NCI-H146 (cell line): ENCODE measurements around the gene AXIN1.

Experiments used
- DNase-seq: peaks from one replicate; lab custom pipeline; 2025; lab: John Stamatoyannopoulos, UW

Gene AXIN1

DNA sequence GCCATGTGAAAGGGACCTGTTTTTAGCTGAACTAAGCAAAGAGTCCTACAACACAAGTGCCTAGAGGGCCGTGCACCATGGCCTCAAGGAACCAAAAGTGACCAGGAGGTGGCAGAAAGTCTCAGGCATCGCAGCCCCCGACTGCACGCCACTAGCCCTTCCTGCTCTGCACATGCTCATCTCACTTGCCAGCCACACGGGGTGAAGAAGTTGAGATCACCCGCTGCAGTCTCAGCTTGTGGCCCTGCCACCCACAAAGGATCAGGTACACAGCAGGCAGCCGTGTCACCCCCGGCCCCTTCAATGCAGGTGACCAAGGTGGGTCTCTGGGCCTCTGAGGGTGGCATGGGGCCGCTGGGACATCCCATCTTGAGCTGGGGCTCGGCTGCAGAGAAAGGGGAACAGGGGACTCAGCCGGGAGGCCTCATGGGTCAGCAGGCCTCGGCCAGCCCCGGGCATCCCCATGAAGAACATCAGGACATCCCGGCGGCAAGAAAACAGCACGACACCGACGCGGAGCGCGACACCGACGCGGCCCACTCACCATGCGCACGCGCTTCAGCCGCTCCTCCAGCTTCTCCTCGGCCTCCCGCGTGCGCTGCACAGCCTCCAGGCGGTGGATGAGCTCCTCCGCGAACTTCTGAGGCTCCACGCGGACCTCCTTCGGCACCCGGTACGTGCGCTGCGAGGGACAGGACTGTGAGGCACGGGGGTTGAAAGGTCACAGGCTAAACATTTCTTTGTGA is 48.6 kb downstream of the AXIN1 start:
- no peak for DNase-seq

DNA sequence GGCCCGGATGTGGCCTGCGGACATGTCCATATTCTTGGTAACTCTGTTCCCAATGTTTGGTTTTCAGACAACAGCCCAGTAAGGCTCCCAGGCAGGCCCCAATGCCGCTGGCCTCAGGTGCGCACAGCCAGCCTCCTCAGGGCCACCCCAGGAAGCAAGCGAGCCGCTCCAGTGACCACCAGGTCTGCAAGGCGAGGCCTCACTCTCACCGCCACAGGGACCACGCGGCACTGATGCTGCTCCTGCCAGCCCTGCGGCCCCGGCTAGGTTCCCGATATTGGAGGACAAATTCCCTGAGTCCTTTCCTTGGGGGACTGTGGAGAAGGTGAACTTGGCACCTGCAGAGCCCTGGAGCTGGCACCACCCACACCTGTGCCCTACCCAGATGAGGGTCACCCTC is 50.6 kb downstream of the AXIN1 start:
- DNase-seq: no peak

DNA sequence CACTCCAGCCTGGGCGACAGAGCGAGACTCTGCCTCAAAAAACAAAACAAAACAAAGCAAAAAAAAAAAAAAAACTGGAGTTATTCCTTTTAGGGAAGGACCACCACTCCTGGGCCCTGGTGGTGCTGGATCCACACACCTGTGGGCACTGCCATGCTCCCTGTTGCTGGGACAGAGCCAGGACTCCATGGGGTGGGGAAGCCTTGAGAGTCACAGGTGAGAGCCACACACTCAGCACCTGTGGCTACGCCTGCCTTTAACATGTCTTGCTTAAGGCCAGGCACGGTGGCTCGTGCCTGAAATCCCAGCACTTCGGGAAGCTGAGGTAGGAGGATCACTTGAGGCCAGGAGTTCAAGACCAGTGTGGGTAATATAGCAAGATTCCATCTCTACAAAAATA is 51.3 kb downstream of the AXIN1 start:
- no peak for DNase-seq

DNA sequence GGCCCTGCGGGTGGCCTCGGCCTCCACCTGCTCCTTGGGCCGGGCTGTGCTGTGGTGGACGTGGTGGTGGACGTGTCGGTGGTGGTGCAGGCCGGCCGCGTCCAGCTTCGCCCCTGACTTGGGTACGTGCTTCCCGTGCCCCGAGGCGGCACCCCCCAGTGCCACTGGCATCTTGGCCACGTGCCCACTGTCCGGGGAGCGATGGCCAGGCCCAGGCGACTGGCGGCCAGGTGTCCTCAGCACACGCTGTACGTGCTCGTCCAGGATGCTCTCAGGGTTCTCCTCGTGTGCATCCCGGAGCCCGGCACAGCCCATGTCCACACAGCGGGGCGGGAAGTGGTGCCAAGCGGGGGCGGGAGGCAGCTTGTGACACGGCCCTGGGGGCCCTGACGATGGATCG is 54.7 kb downstream of the AXIN1 start:
- no peak for DNase-seq

- no peak for DNase-seq
Observed at GRCh38 chr16:296806-297510, 55.6 kb downstream of the AXIN1 start.

DNA sequence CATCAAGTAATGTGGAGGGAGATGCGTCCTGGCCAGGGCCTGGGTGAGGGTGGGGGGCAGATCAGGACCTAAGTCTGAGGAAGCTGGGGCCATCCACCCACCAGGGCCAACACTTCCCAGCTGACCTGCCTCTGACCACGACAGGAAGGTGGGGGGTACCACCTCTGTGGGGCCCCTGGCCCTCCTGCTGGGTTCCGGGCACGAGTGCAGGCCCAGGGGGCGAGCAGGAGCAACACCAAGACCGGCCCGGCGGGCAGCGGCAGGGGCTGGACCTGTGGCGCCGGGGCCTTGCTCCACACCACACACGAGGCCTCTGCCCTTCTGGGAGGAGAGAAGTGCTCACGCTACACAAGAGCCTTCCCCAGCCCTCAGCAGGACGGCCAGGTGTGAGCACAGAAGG is 56.2 kb downstream of the AXIN1 start:
- DNase-seq: no peak

DNA sequence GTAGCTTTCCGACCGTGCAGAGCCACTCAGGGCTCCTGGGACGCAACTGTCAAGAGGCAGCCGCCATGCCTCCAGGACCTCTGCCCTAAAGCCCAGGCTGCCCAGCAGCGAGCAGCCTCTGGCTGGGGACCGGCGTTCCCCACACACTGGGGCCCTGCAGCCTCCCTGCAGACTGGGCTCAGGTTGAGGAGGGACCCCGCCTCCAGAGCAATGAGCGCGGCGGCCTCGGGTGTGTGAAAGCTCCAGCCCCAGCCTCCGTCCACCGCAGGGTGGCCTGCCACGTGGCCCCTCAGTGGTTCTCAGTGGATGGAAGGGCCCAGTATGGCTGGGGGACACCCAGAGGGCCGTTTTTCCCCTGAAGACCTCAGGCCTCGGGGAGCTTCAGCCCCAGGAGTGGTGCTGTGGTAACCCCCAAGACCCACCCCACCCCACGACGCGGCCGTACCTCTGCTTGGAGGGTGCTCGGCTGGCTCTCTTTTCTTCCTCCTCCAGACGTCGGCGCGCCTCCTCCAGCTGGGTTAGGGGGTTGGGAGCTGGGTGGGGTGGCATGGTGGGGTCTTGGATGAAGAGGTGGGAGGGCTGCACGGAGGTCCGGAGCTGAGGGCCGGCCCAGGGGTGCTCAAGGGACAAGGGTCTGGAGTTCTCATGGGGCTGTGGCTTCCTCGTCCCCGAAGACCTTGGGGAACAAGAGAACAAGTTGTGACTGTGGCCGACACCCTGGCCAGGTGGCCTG is 59.3 kb downstream of the AXIN1 start:
- no peak for DNase-seq

DNA sequence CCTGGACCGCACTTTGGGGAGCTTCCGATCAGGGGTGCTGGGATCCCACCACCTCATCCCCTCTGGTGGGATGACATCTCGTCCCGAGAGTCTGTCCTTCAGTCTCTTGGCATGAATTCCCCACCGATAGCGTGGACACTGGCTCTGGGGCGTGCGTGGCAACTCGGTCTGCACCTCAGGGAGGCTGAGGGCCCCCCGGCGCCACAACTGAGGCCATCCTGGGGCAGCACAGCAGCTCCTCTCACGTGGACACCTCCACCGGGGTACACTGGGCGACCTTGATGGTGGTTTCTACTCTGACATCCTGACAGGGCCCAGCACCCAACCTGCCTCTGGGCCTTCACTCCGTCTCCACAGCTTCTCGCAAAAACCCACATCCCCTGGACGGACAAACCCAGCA is 61.0 kb downstream of the AXIN1 start:
- DNase-seq: no peak

DNA sequence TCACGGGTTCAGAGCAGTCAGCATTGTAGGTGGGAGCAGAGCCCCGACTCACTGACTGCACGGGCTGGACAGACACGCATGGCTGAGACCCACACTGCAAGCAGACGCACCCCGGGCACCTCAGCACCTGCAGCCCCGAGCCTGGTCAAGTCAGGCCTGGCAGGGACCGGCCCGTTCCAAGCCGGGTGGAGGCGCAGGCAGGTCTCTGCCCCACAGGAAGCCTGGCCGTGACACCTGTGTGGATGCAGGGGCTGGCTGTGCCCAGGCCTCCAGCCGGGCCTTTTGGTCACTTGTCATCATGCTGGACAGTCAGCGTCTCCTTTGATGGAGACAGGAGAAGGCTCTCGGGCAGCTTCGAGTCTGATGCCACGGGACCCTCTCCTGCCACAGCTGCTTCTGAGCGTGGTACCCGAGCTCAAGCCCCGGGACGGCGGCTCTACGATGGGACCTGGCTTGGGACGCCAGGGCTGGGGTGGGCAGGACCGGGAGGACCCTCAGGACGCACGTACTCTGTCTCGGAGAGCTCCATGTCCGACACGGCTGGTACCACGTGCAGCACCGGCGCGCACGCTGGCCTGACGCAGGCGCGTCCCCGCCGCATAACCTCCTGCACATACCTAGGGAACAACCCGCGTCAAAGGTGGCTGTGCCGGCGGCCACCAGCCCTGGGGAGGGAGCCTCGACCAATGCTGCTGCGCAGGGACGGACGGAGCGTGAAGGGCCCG is 61.7 kb downstream of the AXIN1 start:
- no peak for DNase-seq

DNA sequence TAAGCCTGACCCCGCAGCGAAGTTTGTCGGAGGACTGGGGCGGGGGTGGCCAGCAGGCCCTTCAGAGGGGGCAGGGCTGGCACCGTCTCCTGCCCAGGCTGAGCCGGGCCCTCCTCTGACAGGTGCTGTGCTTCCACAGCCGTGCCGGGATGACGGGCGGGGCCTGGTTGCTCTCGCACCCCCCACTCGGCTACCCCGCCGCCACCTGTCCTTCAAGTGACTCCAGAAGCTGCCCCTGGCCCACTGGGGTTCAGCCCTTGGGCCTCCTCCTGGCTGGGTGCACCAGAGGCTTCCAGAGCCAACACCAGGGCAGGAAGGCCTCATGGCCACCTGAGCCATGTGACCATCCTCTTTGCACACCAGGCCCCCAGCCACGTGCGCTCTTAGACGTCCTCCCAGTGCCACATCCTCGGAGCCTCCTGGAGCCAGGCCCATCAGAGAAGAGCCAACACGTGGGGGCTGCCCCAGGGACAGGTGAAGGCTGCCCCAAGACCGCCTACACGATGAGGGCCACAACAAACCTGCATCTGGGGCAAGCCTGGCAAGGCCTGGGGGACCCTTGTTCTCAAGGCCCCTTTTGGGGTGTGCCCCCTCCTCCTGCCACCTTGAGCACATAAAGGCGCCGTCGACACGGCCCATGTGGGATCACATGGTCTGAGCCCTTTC is 62.4 kb downstream of the AXIN1 start:
- DNase-seq: no peak

DNA sequence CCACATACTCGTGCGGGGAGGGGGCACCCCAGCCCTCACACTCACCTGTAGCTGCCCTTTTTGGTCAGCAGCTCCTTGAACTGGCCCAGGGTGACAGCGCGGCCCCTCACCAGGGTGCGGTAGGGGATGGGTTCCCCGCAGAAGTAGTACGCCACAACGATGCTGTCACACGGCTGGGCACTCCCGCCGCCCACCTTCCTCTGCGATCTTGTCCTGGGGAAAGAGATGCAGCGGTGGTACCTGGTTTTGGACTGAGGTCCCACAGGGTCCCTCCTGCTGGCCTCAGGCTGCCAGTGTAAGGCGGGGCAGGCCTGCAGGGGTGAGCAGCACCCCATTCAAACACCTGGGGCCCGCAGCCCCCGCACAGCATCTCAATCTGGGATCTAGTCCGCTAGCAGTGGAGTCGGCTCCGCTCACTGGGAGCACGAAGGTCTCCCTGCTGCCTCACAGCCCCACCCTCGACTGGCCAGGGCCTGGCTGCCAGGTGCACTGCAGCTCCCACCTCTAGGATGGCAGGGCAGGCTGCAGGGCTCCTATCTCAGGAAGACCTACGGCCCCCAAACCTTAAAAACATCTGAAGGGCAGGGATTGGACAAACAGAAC is 63.0 kb downstream of the AXIN1 start:
- no peak for DNase-seq

- no peak for DNase-seq
Observed at GRCh38 chr16:287981-288920, 64.3 kb downstream of the AXIN1 start.

DNA sequence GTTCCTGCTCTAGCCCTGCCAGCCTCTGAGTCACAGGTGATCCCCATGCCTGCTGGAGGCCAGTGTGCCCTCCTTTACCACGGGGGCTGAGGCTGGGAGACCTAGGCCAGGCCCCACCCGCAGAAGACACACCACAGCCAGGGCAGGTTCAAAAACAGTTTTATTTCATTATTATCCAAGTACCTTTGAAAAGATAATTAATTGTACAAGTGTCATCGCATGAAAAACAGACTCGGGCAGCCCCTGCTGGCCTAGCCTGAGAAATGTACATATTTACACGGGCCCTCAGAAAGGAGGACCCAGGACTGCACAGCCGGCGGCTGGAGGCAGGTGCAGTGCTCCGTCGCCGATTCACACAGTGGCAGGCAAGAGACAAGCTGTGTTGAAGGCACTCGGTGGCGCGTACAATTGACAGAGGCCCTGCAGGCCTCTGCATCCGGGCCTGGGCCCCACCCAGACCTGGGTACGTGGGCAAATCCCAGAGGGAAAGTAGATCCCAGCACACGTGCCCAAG is 65.2 kb downstream of the AXIN1 start:
- DNase-seq: peak; percentile 86

DNA sequence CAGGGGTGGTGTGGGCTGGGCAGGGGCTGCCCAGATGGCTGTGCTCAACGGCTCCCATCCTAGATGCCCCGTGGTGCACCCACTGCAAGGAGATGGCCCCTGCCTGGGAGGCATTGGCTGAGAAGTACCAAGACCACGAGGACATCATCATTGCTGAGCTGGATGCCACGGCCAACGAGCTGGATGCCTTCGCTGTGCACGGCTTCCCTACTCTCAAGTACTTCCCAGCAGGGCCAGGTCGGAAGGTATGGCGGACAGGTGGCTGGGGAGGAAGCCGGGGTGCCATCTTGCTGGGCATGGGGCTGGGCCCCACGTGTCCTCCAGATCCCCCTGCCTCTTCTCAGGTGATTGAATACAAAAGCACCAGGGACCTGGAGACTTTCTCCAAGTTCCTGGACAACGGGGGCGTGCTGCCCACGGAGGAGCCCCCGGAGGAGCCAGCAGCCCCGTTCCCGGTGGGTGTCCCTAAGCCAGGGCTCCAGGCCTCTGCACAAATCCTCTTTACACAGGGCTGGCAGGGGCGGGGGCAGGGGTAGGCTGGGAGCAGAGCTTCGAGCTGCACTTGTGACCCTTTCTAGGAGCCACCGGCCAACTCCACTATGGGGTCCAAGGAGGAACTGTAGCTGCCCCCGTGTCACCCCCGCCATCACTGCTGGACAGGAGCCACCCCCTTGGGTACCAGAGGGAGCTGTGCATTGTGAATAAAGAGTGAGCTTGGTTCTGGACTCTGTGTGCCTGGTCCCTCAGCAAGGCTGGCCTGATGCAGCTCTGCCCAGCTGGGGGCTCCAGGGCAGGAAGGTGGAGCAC is 65.8 kb downstream of the AXIN1 start:
- DNase-seq: no peak

DNA sequence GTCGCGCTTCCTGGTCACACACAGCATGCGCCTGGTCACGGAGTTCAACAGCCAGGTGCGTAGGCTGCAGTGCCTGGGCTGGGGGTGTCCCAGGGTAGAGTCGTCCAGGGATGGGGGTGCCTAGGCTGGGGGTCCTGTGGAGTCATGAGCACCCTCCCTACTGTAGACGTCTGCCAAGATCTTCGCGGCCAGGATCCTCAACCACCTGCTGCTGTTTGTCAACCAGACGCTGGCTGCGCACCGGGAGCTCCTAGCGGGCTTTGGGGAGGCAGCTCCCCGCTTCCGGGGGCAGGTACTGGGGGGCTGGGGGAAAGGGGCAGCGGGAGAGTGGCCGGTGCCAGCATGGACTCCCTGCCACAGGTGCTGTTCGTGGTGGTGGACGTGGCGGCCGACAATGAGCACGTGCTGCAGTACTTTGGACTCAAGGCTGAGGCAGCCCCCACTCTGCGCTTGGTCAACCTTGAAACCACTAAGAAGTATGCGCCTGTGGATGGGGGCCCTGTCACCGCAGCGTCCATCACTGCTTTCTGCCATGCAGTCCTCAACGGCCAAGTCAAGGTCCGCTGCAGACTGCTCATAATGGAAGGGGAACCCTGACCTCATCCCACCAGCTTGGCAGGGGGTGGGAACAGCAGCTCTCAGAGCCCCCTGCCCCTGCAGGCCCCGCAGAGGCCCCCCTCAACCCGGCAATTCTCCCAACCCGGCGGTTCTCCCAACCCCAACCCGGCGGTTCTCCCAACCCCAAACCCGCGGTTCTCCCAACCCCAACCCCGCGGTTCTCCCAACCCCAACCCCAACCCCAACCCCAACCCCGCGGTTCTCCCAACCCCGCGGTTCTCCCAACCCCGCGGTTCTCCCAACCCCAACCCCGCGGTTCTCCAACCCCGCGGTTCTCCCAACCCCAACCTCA is 67.1 kb downstream of the AXIN1 start:
- no peak for DNase-seq

DNA sequence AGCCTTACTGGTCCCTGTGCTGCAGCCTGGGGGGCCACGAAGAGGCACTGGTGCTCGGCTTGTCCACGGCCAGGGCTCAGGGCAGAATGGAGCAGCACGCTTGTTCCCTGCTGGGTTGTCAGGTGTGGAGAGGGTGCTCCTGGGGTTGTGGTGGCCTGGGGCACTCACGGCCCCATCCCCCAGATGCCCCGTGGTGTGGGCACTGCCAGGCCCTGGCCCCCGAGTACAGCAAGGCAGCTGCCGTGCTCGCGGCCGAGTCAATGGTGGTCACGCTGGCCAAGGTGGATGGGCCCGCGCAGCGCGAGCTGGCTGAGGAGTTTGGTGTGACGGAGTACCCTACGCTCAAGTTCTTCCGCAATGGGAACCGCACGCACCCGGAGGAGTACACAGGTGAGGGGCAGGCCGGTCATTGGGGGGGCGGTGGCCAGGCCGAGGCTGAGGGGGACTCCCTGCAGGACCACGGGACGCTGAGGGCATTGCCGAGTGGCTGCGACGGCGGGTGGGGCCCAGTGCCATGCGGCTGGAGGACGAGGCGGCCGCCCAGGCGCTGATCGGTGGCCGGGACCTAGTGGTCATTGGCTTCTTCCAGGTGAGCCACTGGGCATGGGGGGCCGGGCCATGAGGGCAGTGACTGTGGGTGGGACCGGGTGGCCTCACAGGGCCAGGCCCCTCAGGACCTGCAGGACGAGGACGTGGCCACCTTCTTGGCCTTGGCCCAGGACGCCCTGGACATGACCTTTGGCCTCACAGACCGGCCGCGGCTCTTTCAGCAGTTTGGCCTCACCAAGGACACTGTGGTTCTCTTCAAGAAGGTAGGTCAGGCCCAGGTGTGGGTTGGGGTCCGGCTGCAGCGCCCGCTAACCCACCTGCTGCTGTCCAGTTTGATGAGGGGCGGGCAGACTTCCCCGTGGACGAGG is 68.1 kb downstream of the AXIN1 start:
- no peak for DNase-seq
